HCT116 (cell line): ENCODE measurements around the gene PODN. TPM values are rescaled to one million over a fixed set of nuclear protein-coding genes. Genes with fewer than 3 reads are reported as not detected.

Experiments used
- ATAC-seq: fragments of 200-7000 bp; cut with Tn5 transposase; 2 replicates; pipeline ENCODE4 v1.9.1; 2020; ENCODE audit warnings: mild to moderate bottlenecking, moderate library complexity
- BruUV-seq: library from RNA; stranded (reverse); fragments of 400-500 nt; replicated peaks from 2 replicates; lab custom pipeline; 2021; lab: Mats Ljungman, UMichigan
- CTCF ChIA-PET: fragments of 300-600 bp; sonication (Branson Sonifier 250); formaldehyde crosslinking; loops from one replicate; lab custom pipeline; 2021; ENCODE audit warnings: antibody characterized with exemption; lab: Charles Lee
- POLR2A ChIA-PET: fragments of 300-600, 350-600 bp; sonication (Branson Sonifier 250); formaldehyde crosslinking; loops from one replicate; lab custom pipeline; 2021; ENCODE audit warnings: antibody characterized with exemption; lab: Charles Lee
- RAD21 ChIA-PET, 2 experiments: fragments of 300-600 bp; sonication (Branson Sonifier 250); formaldehyde crosslinking; loops; one replicate each; lab custom pipeline; 2023; ENCODE audit warnings: low total read pairs in 2 of 2; ENCODE audit not compliant: uncharacterized antibody in 2 of 2, unreplicated experiment in 2 of 2, low non-redundant PET in 1 of 2; lab: Charles Lee
- DNase-seq: peaks from one replicate; pipeline ENCODE4 v3.0.0-alpha.2; 2010; ENCODE audit warnings: low read depth, low spot score
- H2AFZ ChIP-seq: fragments of 200-600 bp; shearing (Covaris generic), sonication (generic); 2 replicates; pipeline ENCODE4 v1.6.1; 2017; ENCODE audit warnings: low read depth, mixed run types, mixed read lengths, antibody characterized with exemption, low read length; ENCODE audit not compliant: poor library complexity, severe bottlenecking
- H3K27ac ChIP-seq: 2 replicates; pipeline ENCODE4 v1.5.1; 2012; ENCODE audit warnings: low read depth, low read length
- H3K27me3 ChIP-seq: fragments of 200-600 bp; sonication (generic); 2 replicates; pipeline ENCODE4 v1.6.1; 2016; ENCODE audit warnings: mixed run types, low read length, mixed read lengths; ENCODE audit not compliant: insufficient read depth
- H3K36me3 ChIP-seq, 2 experiments: fragments of 200-500 bp in 1 of 2; fragments of 200-600 bp in 1 of 2; sonication (Bioruptor generic) in 1 of 2; sonication (generic) in 1 of 2; 2 replicates each; pipeline versions ENCODE4 v1.5.1 to v1.6.1; 2014 to 2016; ENCODE audit warnings: low read length in 2 of 2, inconsistent platforms in 1 of 2, mixed read lengths in 1 of 2, mixed run types in 1 of 2; ENCODE audit not compliant: insufficient read depth in 2 of 2, control insufficient read depth in 1 of 2
- H3K4me1 ChIP-seq, 2 experiments: fragments of 200-600 bp in 1 of 2; sonication (generic) in 1 of 2; 2 replicates each; pipeline versions ENCODE4 v1.5.1 to v1.6.1; 2012 to 2017; ENCODE audit warnings: low read length in 2 of 2, inconsistent platforms in 1 of 2, mild to moderate bottlenecking in 1 of 2, mixed read lengths in 1 of 2, mixed run types in 1 of 2, moderate library complexity in 1 of 2; ENCODE audit not compliant: insufficient read depth in 2 of 2, control insufficient read depth in 1 of 2
- H3K4me2 ChIP-seq: fragments of 200-600 bp; sonication (generic); 2 replicates; pipeline ENCODE4 v1.6.1; 2017; ENCODE audit warnings: mixed run types, low read length, mixed read lengths
- H3K4me3 ChIP-seq, 2 experiments: fragments of 200-600 bp in 1 of 2; sonication (generic) in 1 of 2; replicated peaks in 1 of 2; 2 replicates each; pipeline ENCODE4 v1.5.1; 2011 to 2016; ENCODE audit warnings: low read length in 2 of 2, control low read depth in 1 of 2, low read depth in 1 of 2, mild to moderate bottlenecking in 1 of 2, mixed read lengths in 1 of 2, mixed run types in 1 of 2
- H3K79me2 ChIP-seq: fragments of 200-600 bp; sonication (generic); 2 replicates; pipeline ENCODE4 v1.6.1; 2017; ENCODE audit warnings: mild to moderate bottlenecking, mixed run types, low read length, moderate library complexity, mixed read lengths; ENCODE audit not compliant: insufficient read depth
- H3K9ac ChIP-seq: fragments of 200-600 bp; sonication (generic); 2 replicates; pipeline ENCODE4 v1.6.1; 2016; ENCODE audit warnings: low read length, mixed read lengths
- H3K9me2 ChIP-seq: fragments of 200-600 bp; sonication (generic), shearing (Covaris generic); 2 replicates; pipeline ENCODE4 v1.6.1; 2017; ENCODE audit warnings: mixed run types, mild to moderate bottlenecking, moderate library complexity; ENCODE audit not compliant: insufficient read depth
- H3K9me3 ChIP-seq, 2 experiments: fragments of 200-500 bp in 1 of 2; fragments of 200-600 bp in 1 of 2; sonication (Bioruptor generic) in 1 of 2; sonication (generic) in 1 of 2; 2 replicates each; pipeline ENCODE4 v1.6.1; 2014 to 2017; ENCODE audit warnings: low read length in 2 of 2, mixed read lengths in 2 of 2, inconsistent platforms in 1 of 2, low read depth in 1 of 2, mild to moderate bottlenecking in 1 of 2, mixed run types in 1 of 2, moderate library complexity in 1 of 2; ENCODE audit not compliant: control insufficient read depth in 1 of 2, insufficient read depth in 1 of 2
- H4K20me1 ChIP-seq: fragments of 200-600 bp; sonication (generic), shearing (Covaris generic); 2 replicates; pipeline ENCODE4 v1.6.1; 2017; ENCODE audit warnings: mixed run types, mild to moderate bottlenecking, moderate library complexity; ENCODE audit not compliant: insufficient read depth
- ATF3 ChIP-seq: IDR thresholded peaks from 2 replicates; pipeline ENCODE4 v1.6.1; 2012
- ELF1 ChIP-seq: IDR thresholded peaks from 2 replicates; pipeline ENCODE4 v1.6.1; 2012; ENCODE audit warnings: low read depth, borderline replicate concordance
- EZH2 ChIP-seq: fragments of 200-600 bp; sonication (generic); IDR thresholded peaks from 2 replicates; pipeline ENCODE4 v1.6.1; 2017; ENCODE audit warnings: antibody characterized with exemption, mixed run types
- EZH2phosphoT487 ChIP-seq: fragments of 200-600 bp; IDR thresholded peaks from 2 replicates; pipeline ENCODE4 v1.6.1; 2018; ENCODE audit warnings: antibody characterized with exemption, borderline replicate concordance
- REST ChIP-seq: IDR thresholded peaks from 2 replicates; pipeline ENCODE4 v1.6.1; 2012; ENCODE audit warnings: low read depth
- SRF ChIP-seq: IDR thresholded peaks from 2 replicates; pipeline ENCODE4 v1.6.1; 2012; ENCODE audit warnings: low read depth
- TCF7L2 ChIP-seq: IDR thresholded peaks from 2 replicates; pipeline ENCODE4 v1.7.0; 2011; ENCODE audit warnings: borderline replicate concordance, inconsistent platforms; ENCODE audit not compliant: insufficient read depth, insufficient read length; ENCODE audit errors: extremely low read depth
- ZBTB33 ChIP-seq: IDR thresholded peaks from 2 replicates; pipeline ENCODE4 v1.6.1; 2011; ENCODE audit warnings: mild to moderate bottlenecking, low read length, moderate library complexity; ENCODE audit not compliant: insufficient replicate concordance; ENCODE audit errors: extremely low read depth
- ZNF274 ChIP-seq: fragments of 200-500 bp; sonication (Bioruptor generic); IDR thresholded peaks from 2 replicates; pipeline ENCODE4 v1.6.1; 2014; ENCODE audit warnings: mild to moderate bottlenecking, low read depth, low read length, inconsistent platforms
- intact Hi-C: fragments of 100-400 bp; cut with micrococcal nuclease; formaldehyde crosslinking; loops from 2 replicates; pipeline ENCODE4 v1.10.0; 2022
- total RNA-seq: library from RNA; stranded (reverse); gene quantifications from one replicate; pipeline ENCODE4 v1.2.1, GENCODE V29; 2021; ENCODE audit not compliant: unreplicated experiment

Gene PODN
- total RNA-seq, 1 experiment from 2014 or later, result 0.22 TPM

GRCh38 chr1:53082826-53083455, 20.9 kb downstream of the PODN start:
- ChIA-PET CTCF (no interaction called here), POLR2A (no interaction called here), RAD21 (no interaction called here)
- no peak overlapping the region for H3K4me3 ChIP-seq
- no peaks in the 10 kb centered on the region for H3K27me3 ChIP-seq
- H4K20me1 ChIP-seq, result no peaks in the 10 kb centered on the region
- ATAC-seq (no peak), DNase-seq (no peak)
- H2AFZ ChIP-seq, result no peak overlapping the region
- H3K9me3 ChIP-seq, result no peaks in the 10 kb centered on the region
- H3K4me1 ChIP-seq, result peaks cover 0 to 7% of the 10 kb centered on the region in 2 experiments; a peak in 1 of 4 replicates
- no peaks in the 10 kb centered on the region for H3K36me3 ChIP-seq
- TF ChIP-seq SRF, result no peak
- no peak for TF ChIP-seq ZBTB33
- no peak overlapping the region for H3K9ac ChIP-seq
- no peak overlapping the region for H3K27ac ChIP-seq
- intact Hi-C loops, result no loop called here
- no peaks in the 10 kb centered on the region for H3K79me2 ChIP-seq
- no TSS peak for BruUV-seq
- no peaks in the 10 kb centered on the region for H3K9me2 ChIP-seq
- H3K4me2 ChIP-seq, result no peak overlapping the region

- Histone ChIP-seq H3K9me2 (no peaks in the 10 kb centered on the region), H3K4me1 (peaks cover 0 to 7% of the 10 kb centered on the region in 2 experiments; a peak in 1 of 4 replicates), H2AFZ (no peak overlapping the region), H3K9me3 (no peaks in the 10 kb centered on the region), H3K4me2 (no peak overlapping the region), H3K36me3 (no peaks in the 10 kb centered on the region), H4K20me1 (no peaks in the 10 kb centered on the region), H3K27ac (no peak overlapping the region), H3K79me2 (no peaks in the 10 kb centered on the region), H3K4me3 (no peak overlapping the region), H3K9ac (no peak overlapping the region), H3K27me3 (no peaks in the 10 kb centered on the region)
- no TSS peak for BruUV-seq
- ChIA-PET POLR2A (no interaction called here), CTCF (no interaction called here), RAD21 (no interaction called here)
- intact Hi-C loops, result no loop called here
- DNase-seq, result no peak
- ATAC-seq, result no peak
- TF ChIP-seq REST (no peak), EZH2phosphoT487 (no peak), ELF1 (no peak), ZNF274 (no peak), ATF3 (no peak), TCF7L2 (no peak), EZH2 (no peak)
Observed at GRCh38 chr1:53083636-53084588, 21.9 kb downstream of the PODN start.
